Right cardiac atrium (tissue), 5 donors: Measurements from ENCODE around the gene DCP1B. TPM values are rescaled to one million over a fixed set of nuclear protein-coding genes. Genes with fewer than 3 reads are reported as not detected.

Source experiments
- ATAC-seq, 2 donors: fragments of 200-7000 bp; cut with Tn5 transposase; one replicate each; pipeline versions ENCODE4 v1.8.0 to v1.9.1; 2020; ENCODE audit warnings: moderate library complexity in 2 of 2, mild to moderate bottlenecking in 1 of 2
- DNase-seq, 3 donors: peaks; one replicate each; pipeline ENCODE4 v3.0.0-alpha.2; 2020
- H3K27ac ChIP-seq: one replicate; pipeline ENCODE4 v1.5.1; 2013; ENCODE audit warnings: mild to moderate bottlenecking, low read length, control low read depth, moderate library complexity
- H3K27me3 ChIP-seq: one replicate; pipeline ENCODE4 v1.6.1; 2013; ENCODE audit not compliant: control insufficient read depth, insufficient read depth
- H3K4me1 ChIP-seq: one replicate; pipeline ENCODE4 v1.6.1; 2013; ENCODE audit warnings: low read length; ENCODE audit not compliant: control insufficient read depth, insufficient read depth
- H3K4me3 ChIP-seq: one replicate; pipeline ENCODE4 v1.5.1; 2013; ENCODE audit warnings: low read length, control low read depth
- H3K9me3 ChIP-seq: one replicate; pipeline ENCODE4 v1.6.1; 2013; ENCODE audit warnings: low read length; ENCODE audit not compliant: control insufficient read depth
- WGBS: extraction: QIAGEN DNeasy Blood & Tissue Kit; methylation state at CpG from one replicate; pipeline ENCODE4 v1.1.7; 2013; 5-methylcytosine and 5-hydroxymethylcytosine counted together
- intact Hi-C, 4 donors: fragments of 100-400 bp; cut with DNase I; formaldehyde crosslinking; loops; one replicate each; pipeline versions ENCODE4 v1.11.0 to v1.14.0; 2022 to 2023
- long read RNA-seq, 4 donors: library from polyadenylated mRNA; unstranded; transcript quantifications; one replicate each; pipeline ENCODE4 v2.0.0, GENCODE V29; 2020 to 2021
- polyA plus RNA-seq: library from polyadenylated mRNA; stranded (reverse); fragments of 200-250 nt; gene quantifications from one replicate; pipeline ENCODE4 v1.2.3, GENCODE V29; 2013
- total RNA-seq, 4 donors: library from RNA; stranded (reverse); fragmentation: NEBNext Ultra II Directional; extraction: Animal tissue kit (Norgen Biotek cat#: 25700); gene quantifications; one replicate each; pipeline ENCODE4 v1.2.1, GENCODE V29; 2021
- donor health status: healthy with polysubstance abuse.
- donor health status: DM: no; HTN: yes; CAD: no.
- donor health status: DM: no; HTN: no; CAD: no.
- donor health status: DM: no; HTN: yes; CAD: no; lungs with severe emphysema.
- donor health status: DM: yes; HTN: yes; CAD: no.

Gene DCP1B
- total RNA-seq (1 to 10 TPM; 3.5 to 4.8 (median 3.6) TPM), polyA plus RNA-seq (3.4 TPM)
- long read RNA-seq, donor 1, transcript DCP1B-201 (9 exons, 2,086 nt), result major isoform, 10 of 12 reads
- long read RNA-seq, donor 1, partial matches to known transcripts, result 2 of 12 reads
- long read RNA-seq, donor 1, other reads (novel, unspliced or antisense), result 0 of 12 reads
- long read RNA-seq, donor 2, partial matches to known transcripts, result 0 of 2 reads
- long read RNA-seq, donor 2, other reads (novel, unspliced or antisense), result 0 of 2 reads
- long read RNA-seq, donor 3, transcript DCP1B-201 (9 exons, 2,086 nt), result major isoform, 9 of 16 reads
- long read RNA-seq, donor 3, partial matches to known transcripts, result 2 of 16 reads
- long read RNA-seq, donor 3, other reads (novel, unspliced or antisense), result 3 of 16 reads
- long read RNA-seq, donor 4, partial matches to known transcripts, result 0 of 1 reads
- long read RNA-seq, donor 4, other reads (novel, unspliced or antisense), result 1 of 1 reads

DNA sequence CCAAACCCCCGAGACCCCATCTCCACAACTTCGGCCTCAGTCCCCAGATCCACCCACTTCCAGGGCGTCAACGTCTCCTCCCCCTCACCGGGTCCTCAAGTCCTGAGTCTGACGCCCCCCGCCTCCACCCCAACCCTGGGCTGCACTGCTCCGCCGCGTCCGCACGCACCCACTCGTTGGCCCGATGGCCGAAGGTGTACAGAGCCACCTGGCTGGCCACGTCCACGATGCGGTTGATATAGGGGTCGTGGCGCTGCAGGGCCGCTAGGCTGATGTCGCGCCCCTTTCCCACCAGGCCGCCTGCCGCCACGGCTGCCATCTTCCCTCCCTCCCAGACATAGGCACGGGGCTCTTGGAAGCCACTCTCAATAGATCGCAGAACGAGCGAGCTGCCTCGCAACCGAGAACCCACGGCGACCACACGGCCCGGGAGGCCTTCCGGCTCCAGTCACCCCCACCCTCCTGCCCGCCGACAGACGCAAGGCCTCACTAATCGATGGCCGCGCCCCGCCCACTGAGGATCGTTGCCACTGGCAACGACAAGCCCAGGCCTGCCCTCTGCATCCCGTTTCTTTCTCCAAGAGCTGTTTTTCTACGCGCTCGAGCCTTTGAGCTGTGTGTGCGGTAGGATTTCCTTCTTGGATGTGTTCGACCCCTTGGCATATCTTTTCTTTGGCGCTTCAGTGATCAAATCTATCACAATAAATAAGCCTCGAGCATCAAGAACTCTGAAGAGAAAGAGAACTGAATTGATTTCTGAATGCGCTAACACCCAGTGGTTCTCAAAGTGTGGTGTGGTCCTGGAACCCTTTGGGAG, at the start of gene DCP1B:
Gene DCP1B, minus strand, starts transcription at position 345 of the 817 bp plus-strand sequence. Its CDS starts 26 bp downstream, at position 319.
- Histone ChIP-seq H3K4me3 (peak within 1 kb of the TSS; percentile 69), H3K27me3 (no peaks in the 10 kb centered on the region), H3K9me3 (no peaks in the 10 kb centered on the region), H3K27ac (peak within 1 kb of the TSS; percentile 66), H3K4me1 (no peaks in the 10 kb centered on the region)
- intact Hi-C loops, result no loop called here
- DNase-seq (peak; percentile 97 to 99 (median 99)), ATAC-seq (peak; percentile 99 to 100)
- WGBS, result 3% methylated on average over 55 of the region's 55 CpGs

DNA sequence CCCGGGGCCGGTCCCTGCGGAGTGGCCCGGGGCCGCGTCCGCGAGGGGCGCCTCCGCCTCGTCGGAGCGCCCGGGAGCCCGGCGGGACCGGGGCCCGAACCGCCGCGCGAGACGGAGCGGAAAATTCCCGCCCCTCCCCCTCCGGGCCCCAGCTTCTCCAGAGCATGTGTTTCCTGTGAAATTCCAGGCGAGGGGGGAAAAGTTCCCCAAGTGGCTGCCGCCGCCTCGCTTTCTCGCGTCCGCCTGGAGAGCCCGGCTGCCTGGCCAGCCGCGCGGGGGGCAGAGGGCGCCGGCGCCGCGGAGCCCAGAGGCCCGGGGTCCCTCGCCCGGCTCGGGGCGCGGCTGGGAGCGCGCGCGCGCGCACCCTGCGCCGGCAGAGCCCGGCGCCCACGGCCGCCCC, 49.4 kb upstream of the DCP1B start:
- Histone ChIP-seq H3K4me1 (no peaks in the 10 kb centered on the region), H3K27ac (no peak overlapping the region), H3K4me3 (peak overlapping the region; percentile 87), H3K9me3 (no peaks in the 10 kb centered on the region), H3K27me3 (no peaks in the 10 kb centered on the region)
- peak; percentile 47 to 80 (median 78) for DNase-seq
- peak in 1 of 2 donors; percentile 8 for ATAC-seq
- intact Hi-C loops, result loop anchor here (10.0 kb wide), 1 partner anchor 231 kb away; no protein-coding TSS in a partner anchor
- under 1% methylated on average over 60 of the region's 60 CpGs for WGBS

DNA sequence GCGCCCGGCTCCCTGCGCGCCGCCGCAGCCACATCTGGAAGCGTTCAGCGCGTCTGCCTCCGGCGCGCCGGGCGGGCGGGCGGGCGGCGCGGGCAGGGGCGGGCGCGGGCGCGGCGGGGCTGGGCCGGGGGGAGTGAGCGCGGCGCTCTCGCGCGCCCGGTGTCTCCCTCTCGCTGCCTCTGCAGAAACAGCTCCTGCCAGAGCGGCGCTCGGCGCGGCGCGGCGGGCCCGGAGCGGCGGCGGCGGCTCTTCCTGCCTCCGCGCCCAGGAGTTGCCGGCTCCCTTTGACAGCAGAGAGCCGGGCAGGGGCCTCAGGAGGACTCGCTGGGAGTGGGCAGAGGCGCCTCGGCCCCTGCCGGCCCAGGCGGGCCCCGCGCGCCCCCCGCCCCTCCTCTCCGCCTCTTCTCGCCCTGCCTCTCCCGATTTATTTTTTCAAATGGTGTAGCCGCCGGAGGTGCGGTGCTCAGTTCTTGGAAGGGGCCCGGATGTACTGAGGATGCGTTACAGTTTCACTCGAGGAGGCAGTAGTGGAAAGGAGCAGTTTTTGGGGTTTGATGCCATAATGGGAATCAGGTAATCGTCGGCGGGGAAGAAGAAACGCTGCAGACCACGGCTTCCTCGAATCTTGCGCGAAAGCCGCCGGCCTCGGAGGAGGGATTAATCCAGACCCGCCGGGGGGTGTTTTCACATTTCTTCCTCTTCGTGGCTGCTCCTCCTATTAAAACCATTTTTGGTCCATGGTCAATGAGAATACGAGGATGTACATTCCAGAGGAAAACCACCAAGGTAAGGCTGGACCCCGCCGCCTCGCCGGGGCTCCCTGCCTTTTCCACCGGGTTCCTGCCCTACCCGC, 48.8 kb upstream of the DCP1B start, which contains the start of gene CACNA1C:
Gene CACNA1C, plus strand, starts transcription at position 162 of the 853 bp plus-strand sequence. Its CDS starts 576 bp downstream, at position 738.
- peak; percentile 62 to 88 (median 86) for DNase-seq
- 1% methylated on average over 90 of the region's 90 CpGs for WGBS
- H3K27ac ChIP-seq, result peak within 1 kb of the TSS; percentile 1
- H3K27me3 ChIP-seq, result no peaks in the 10 kb centered on the region
- ATAC-seq, result peak; percentile 79
- no peaks in the 10 kb centered on the region for H3K4me1 ChIP-seq
- peak within 1 kb of the TSS; percentile 87 for H3K4me3 ChIP-seq
- H3K9me3 ChIP-seq, result no peaks in the 10 kb centered on the region
- intact Hi-C loops, result loop anchor here (10.0 kb wide), 1 partner anchor 232 kb away; no protein-coding TSS in a partner anchor

DNA sequence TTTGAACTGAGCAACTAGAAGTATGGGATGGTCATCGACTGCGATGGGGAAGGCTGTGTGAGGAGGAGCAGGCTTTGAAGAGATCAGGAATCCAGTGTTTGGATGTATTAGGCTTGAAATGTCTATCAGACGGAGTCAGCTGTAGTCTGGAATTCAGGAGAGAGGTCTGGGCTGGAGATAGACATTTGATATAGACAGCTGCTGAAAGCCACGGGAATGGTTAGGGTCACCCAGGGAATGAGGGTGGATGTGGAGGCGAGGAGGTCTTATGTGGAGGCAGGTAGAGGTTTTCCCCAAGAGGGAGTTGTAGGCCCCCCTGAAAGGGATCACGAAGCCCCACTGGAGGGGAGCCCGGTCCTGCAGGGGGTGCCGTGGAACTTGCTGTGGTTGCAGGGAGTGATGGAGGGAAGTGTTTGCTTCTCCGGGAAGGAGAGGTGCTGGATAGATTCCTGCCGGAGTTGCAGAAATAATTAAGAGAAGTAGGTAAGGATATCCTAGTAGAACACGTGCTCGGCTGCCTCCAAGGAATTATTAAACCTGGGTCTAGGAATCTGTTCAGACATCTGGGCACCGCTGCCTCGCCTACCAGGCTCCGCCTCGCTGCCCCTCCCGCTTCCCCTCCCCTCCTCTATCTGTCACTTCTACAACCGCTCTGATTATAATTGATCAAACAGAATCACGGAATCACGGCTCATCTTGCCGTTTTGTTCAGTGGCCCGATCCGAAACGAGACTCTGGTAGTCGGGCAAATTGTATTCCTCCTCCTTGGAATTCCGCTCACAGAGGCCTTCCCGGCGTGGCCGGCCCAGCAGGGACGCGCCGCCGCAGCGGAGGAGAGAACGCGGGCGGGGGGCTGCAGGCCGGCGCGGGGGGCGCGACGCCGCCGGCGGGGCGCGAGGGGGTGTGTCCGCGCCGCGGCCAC, 47.7 kb upstream of the DCP1B start:
- Histone ChIP-seq H3K4me3 (peak overlapping the region; percentile 87), H3K27me3 (no peaks in the 10 kb centered on the region), H3K9me3 (no peaks in the 10 kb centered on the region), H3K4me1 (no peaks in the 10 kb centered on the region), H3K27ac (no peak overlapping the region)
- 8% methylated on average over 52 of the region's 52 CpGs for WGBS
- DNase-seq, result peak in 1 of 3 donors; percentile 57
- intact Hi-C loops, result loop anchor here (10.0 kb wide), 1 partner anchor 233 kb away; no protein-coding TSS in a partner anchor
- ATAC-seq, result no peak

DNA sequence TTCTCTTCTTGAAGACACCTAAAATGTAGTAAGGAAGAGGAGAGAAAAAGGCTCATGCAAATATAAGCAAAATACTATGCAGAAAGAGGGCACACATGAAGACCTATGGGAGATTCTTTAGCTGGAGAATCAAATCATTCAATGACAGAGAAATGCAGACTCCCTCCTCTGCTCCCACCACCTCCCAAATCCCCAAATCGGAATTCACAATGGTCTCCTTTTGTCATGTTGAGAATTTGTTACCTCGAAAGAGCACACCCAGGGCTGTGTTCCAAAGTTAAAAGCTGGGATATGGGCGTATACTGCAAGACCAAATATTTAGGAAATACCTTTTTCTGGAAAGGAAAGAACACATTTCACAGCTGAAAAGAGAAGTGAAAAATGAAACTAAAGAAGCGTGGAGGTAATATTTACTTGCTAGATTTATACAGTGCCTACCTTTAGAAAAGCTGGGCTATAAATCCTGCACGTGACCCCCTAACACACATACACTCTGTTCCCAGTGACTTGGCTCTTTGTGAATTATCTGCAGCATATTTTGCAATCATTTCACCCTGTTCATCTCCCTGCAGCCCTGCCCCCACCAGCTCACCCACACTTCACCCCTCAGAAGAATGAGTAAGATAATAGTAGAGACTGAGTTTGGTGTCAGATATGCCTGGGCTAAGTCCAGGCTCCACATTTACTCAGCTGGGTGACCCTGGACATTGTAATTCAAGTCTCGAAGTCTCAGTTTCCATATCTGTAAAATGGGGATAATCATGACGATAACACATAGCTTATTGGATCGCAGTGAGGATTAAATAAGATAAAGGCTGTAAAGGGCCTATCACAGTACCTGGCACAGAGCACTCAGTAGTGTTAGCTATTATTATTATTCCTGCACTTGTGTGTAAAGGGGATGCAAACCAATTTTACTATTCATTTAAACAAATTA, 45.6 kb upstream of the DCP1B start:
- Histone ChIP-seq H3K27me3 (no peaks in the 10 kb centered on the region), H3K9me3 (no peaks in the 10 kb centered on the region), H3K4me1 (no peaks in the 10 kb centered on the region), H3K4me3 (no peak overlapping the region), H3K27ac (no peak overlapping the region)
- DNase-seq (no peak), ATAC-seq (no peak)
- intact Hi-C loops, result loop anchor here (10.0 kb wide), 2 partner anchors 235 to 535 kb away; no protein-coding TSS in a partner anchor
- 71% methylated on average over 8 of the region's 8 CpGs for WGBS

DNA sequence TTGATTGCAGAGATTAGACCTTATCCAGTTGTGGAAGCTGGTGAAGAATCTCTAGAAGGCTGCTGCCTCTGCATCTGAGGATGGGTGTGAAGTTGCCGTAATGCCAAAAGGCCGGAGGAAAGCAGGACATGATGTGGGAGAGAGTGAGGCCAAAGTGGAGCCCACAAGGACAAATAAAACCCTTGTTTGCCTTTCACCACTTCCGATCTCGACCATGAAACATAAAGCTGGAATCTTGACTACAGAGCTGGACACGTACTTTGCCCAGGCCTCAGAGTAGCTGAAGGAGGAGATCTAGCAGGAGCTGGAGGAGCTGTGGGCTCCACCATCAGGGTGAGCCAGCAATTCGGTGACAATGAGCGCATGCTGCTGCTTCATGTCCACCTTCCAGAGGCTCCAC, 43.5 kb upstream of the DCP1B start:
- intact Hi-C loops, result loop anchor here in 1 of 4 donors (10.0 kb wide), 1 partner anchor 537 kb away; no protein-coding TSS in a partner anchor
- ATAC-seq (no peak), DNase-seq (no peak)
- WGBS, result 89% methylated on average over 7 of the region's 7 CpGs
- no peaks in the 10 kb centered on the region for H3K4me1 ChIP-seq
- no peaks in the 10 kb centered on the region for H3K27me3 ChIP-seq
- no peak overlapping the region for H3K27ac ChIP-seq
- no peak overlapping the region for H3K4me3 ChIP-seq
- H3K9me3 ChIP-seq, result no peaks in the 10 kb centered on the region

DNA sequence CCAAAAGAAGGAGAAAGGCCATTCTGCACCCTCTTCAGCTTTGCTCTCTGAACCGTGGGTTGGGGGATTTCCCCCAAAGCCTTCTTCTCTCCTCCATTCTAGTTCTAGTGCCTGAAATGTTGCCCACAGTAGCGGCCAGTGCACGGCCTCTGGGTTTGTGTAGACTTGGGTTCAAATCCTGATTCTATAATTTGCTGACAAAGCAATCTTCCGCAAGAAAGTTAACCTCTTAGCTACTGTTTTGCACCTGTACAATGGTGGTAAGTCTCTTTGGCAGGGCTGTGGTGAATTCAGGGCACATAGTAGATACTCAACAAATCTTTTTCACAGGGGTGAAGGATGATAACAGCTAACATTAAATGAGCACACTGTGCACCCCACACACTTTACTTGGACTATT, 42.7 kb upstream of the DCP1B start:
- no peak overlapping the region for H3K27ac ChIP-seq
- 91% methylated on average over 4 of the region's 4 CpGs for WGBS
- intact Hi-C loops, result loop anchor here in 1 of 4 donors (10.0 kb wide), 1 partner anchor 538 kb away; no protein-coding TSS in a partner anchor
- H3K4me3 ChIP-seq, result no peak overlapping the region
- DNase-seq (no peak), ATAC-seq (no peak)
- no peaks in the 10 kb centered on the region for H3K27me3 ChIP-seq
- no peaks in the 10 kb centered on the region for H3K9me3 ChIP-seq
- no peaks in the 10 kb centered on the region for H3K4me1 ChIP-seq

DNA sequence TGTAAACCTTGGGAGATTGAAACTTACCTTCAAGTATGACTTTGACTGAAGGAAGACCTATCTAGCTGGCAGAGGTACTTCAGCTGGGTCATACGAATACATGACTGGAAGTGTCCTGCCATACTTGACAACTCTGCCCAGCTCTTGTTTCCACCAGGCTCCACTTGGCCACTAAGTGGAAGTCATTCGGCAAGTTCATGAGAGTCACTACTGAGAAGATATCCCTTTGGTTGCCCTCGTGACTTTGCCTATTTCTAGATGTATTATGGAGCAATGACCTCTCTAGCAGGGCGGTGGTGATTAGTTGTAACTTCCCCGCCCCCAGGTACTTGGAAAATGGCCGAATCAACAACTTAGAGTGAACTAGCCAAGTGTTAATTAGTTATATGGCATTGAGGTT, 39.9 kb upstream of the DCP1B start:
- Histone ChIP-seq H3K27me3 (no peaks in the 10 kb centered on the region), H3K4me3 (no peak overlapping the region), H3K9me3 (no peaks in the 10 kb centered on the region), H3K4me1 (no peaks in the 10 kb centered on the region), H3K27ac (no peak overlapping the region)
- 84% methylated on average over 6 of the region's 6 CpGs for WGBS
- ATAC-seq (no peak), DNase-seq (no peak)
- intact Hi-C loops, result loop anchor here in 1 of 4 donors (10.0 kb wide), 1 partner anchor 541 kb away; no protein-coding TSS in a partner anchor

DNA sequence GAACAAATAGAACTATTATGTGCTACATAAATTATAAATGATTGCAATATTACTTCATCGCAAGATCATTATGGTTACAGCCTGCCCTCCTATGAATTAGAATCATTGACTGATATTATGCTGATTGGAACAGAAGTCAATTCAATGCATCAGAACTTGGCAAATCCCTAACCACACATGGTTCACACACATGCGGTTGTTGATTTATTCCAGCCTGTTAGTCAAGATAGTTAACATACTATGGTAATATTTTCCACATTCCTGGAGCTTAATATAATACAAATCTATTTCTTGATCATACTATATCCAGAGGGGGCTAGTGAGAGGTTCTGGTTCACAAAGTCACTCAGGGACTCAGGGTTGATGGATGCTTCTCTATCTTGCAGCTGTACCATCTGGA, 38.8 kb upstream of the DCP1B start:
- intact Hi-C loops, result loop anchor here in 1 of 4 donors (10.0 kb wide), 1 partner anchor 542 kb away; no protein-coding TSS in a partner anchor
- Histone ChIP-seq H3K9me3 (no peaks in the 10 kb centered on the region), H3K27ac (no peak overlapping the region), H3K4me3 (no peak overlapping the region), H3K27me3 (no peaks in the 10 kb centered on the region), H3K4me1 (no peaks in the 10 kb centered on the region)
- 91% methylated on average over 2 of the region's 2 CpGs for WGBS
- no peak for DNase-seq
- ATAC-seq, result no peak
